GM12874 (cell line): ENCODE results near the gene CHST10.

Source experiments
- TF ChIP-seq, protein P1 (sequence below): IDR thresholded peaks from 2 replicates; pipeline ENCODE4 v1.5.1; 2011; ENCODE audit warnings: low read depth, mild to moderate bottlenecking, control low read depth, low read length, moderate library complexity; ENCODE audit not compliant: insufficient read depth

The CHST10 gene

GRCh38 chr2:100429726-100430125 is 12.3 kb upstream of the CHST10 start:
- TF ChIP-seq, protein P1, sequence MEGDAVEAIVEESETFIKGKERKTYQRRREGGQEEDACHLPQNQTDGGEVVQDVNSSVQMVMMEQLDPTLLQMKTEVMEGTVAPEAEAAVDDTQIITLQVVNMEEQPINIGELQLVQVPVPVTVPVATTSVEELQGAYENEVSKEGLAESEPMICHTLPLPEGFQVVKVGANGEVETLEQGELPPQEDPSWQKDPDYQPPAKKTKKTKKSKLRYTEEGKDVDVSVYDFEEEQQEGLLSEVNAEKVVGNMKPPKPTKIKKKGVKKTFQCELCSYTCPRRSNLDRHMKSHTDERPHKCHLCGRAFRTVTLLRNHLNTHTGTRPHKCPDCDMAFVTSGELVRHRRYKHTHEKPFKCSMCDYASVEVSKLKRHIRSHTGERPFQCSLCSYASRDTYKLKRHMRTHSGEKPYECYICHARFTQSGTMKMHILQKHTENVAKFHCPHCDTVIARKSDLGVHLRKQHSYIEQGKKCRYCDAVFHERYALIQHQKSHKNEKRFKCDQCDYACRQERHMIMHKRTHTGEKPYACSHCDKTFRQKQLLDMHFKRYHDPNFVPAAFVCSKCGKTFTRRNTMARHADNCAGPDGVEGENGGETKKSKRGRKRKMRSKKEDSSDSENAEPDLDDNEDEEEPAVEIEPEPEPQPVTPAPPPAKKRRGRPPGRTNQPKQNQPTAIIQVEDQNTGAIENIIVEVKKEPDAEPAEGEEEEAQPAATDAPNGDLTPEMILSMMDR, result no peak

DNA sequence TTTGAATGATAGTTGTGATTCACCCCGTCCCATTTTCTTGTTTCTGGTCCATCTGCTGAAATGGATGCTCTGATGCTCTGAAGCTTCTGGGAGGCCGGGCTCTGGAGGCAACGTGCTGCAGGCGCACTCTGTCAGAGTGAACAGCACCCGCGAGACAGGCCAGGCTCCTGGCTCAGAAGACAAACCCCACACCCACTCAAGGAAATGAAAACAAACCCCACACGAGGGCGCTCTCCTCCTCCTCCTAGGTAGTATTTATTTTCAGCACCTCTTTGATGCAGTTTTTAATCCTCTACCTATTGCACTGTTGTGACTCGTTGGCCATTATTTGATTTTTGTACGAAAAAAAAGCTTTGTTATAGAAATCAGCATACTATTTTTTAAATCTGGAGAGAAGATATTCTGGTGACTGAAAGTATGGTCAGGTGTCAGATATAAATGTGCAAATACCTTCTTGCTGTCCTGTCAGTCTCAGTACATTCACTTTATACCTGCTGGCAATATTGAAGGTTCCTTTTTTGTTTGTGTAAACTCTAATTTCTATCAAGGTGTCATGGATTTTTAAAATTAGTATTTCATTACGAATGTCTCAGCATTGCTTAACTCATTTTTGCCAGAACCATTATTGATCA is 10.3 kb upstream of the CHST10 start:
- TF ChIP-seq, protein P1, result peak; percentile 47

DNA sequence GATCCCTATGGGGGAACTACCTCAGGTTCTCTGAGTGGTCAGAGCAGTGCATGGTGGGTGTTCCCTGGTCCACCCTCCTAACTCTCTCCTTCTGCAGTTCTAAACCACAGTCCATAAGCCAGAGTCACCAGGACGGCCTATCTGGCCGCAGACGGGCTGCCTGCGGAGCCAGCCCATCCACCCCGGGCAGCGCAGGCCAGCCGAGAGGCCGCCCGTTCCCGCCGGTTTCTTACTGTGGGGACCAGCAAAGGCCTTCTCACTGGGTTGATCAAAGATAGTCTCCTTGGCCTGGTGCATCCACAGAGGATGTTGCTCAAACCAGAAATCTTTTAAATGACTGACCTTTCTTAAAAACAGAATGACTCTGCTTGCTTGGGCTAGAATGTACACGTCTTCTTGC is 9.6 kb upstream of the CHST10 start:
- TF ChIP-seq, protein P1, result no peak

- TF ChIP-seq, protein P1, result no peak
Measured at GRCh38 chr2:100426384-100426720, 8.9 kb upstream of the CHST10 start.

DNA sequence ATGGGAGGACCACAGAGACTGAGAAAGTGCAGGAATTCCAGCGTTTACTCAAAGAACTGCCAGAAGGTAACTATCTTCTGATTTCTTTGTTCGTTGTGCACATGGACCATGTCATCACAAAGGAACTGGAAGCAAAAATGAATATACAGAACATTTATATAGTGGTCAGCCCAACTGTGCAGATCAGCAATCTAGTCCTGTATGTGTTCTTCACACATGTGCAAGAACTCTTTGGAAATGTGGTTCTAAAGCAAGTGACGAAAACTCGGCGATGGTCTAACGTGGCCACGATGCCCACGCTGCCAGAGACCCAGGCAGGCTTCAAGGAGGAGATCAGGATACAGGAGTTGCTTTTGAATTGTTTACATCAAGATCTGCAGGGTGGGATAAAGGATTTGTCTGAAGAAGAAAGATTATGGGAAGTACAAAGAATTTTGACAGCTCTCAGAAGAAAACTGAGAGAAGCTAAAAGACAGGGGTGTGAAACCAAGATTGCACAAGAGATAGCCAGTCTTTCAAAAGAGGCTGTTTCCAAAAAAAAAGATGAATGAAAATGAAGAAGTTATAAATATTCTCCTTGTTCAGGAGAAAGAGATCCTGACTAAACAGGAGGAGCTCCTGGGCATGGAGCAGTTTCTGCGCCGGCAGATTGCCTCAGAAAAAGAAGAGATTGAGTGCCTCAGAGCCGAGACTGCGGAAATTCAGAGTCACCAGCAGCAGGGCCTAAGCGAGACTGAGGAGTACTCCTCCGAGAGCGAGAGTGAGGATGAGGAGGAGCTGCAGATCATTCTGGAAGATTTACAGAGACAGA is 8.3 kb upstream of the CHST10 start:
- TF ChIP-seq, protein P1, result no peak

- TF ChIP-seq, protein P1, result no peak
Measured at GRCh38 chr2:100425107-100425506, 7.6 kb upstream of the CHST10 start.

GRCh38 chr2:100424277-100424875 is 6.9 kb upstream of the CHST10 start:
- TF ChIP-seq, protein P1, result no peak
